Measurements from ENCODE around the gene PABPC1L.

GRCh38 chr20:44943828-44944227, 34.0 kb downstream of the PABPC1L start:
- TF ChIP-seq POLR2AphosphoS5 (IDR thresholded peaks at IDR 0.05) (no peak), CTCF (IDR thresholded peaks at IDR 0.05) (no peak)
